NCI-H2171 treated with DMSO at 0.1 percent for 48 hours (cell line): ENCODE results near the gene LSM3.

Experiments
- DNase-seq: peaks from one replicate; lab custom pipeline; 2025; lab: John Stamatoyannopoulos, UW

LSM3 gene

GRCh38 chr3:14143271-14144225, 35.1 kb upstream of the LSM3 start:
- DNase-seq, result no peak

- peak; percentile 30 for DNase-seq
Measured at GRCh38 chr3:14144423-14145075, 34.1 kb upstream of the LSM3 start.

GRCh38 chr3:14145236-14145635, 33.4 kb upstream of the LSM3 start:
- DNase-seq, result no peak

- no peak for DNase-seq
Measured at GRCh38 chr3:14145670-14146380, 32.8 kb upstream of the LSM3 start.

DNA sequence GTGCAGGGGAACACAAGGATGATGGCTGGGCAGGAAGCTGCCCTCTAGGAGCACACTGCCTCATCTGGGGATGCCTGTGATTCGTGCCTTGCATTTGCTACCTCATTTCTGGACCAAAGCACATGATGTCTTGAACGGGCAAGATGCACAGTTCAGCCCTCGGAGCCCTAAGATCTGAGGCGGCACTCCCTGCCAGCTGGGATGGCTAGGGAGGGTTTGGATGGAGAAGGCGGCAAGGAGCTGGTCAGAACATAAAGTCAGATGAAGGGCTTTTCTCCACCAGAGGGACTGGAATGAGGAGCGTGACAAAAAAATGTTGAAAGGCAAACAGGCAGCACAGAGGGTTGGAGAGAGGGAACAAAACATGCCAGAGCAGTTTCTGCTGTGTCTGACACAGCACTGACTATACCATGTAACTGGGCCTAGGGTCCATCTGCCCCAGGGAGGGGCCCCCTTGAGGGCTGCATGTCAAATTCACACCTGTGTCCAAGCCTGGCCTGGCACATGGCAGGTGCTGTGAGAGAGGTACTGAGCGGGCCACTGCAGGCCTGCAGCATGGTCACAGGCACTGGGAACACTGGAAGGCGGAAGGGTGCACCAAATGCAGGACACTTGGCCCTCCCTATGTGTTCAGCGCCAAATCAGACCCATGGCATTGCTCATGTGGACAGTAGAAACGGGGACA, 32.1 kb upstream of the LSM3 start:
- DNase-seq, result no peak

DNA sequence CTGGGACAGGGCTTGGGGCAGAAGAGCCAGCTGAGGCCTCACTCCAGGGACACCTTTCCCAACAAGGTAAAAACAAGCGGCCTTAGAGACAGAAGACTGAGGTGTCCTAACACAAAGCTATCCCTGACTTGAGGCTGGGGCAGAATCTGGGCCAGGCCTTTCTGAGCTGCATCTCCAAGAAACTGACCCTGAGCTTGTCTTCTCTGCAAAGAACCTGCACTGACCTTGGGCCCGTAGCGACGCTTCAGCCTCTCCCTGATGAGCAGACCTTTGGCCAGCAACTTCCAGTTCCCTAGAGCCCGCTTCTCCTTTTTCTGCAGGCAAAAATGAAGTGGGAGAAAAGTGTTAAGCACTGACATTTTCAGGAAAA, 31.6 kb upstream of the LSM3 start:
- no peak for DNase-seq

- no peak for DNase-seq
Measured at GRCh38 chr3:14147617-14148016, 31.0 kb upstream of the LSM3 start.

GRCh38 chr3:14148041-14148985, 30.3 kb upstream of the LSM3 start:
- no peak for DNase-seq

GRCh38 chr3:14150078-14150477, 28.5 kb upstream of the LSM3 start:
- no peak for DNase-seq

- no peak for DNase-seq
Measured at GRCh38 chr3:14150491-14151230, 28.0 kb upstream of the LSM3 start.

DNA sequence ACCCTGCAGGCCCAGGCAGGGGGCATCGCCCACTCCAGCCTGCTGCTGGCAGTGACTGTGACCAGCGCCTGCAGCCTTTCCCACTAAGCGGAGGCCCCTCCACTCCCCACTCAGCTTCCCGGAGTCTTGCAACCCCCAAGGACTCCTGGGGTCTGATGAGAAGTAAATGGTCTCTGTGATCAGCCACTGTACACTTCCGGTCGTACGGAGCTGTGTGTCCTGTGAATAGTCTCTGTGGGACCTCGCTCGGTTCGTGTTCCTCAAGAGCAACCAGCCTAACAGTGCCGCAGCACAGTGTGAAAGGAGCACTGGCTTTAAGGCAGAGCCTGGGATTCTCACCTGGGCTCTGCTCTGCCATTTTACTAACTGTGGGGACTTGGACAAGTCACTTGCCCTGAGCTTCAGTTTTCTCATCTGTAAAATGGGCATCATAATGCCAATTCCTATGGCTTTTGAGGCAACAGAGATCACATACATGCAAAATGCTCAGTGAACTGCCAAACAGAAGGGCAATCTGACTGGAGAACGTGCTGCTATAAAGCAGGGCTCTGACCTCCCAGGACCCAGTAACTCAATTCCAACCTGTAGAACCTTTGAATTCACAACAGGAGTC, 27.0 kb upstream of the LSM3 start:
- no peak for DNase-seq

- no peak for DNase-seq
Measured at GRCh38 chr3:14152233-14152962, 26.2 kb upstream of the LSM3 start.

GRCh38 chr3:14152963-14153355, 25.7 kb upstream of the LSM3 start:
- DNase-seq, result no peak

- DNase-seq, result no peak
Measured at GRCh38 chr3:14153663-14154062, 25.0 kb upstream of the LSM3 start.

GRCh38 chr3:14154276-14154675, 24.3 kb upstream of the LSM3 start:
- DNase-seq, result no peak

- no peak for DNase-seq
Measured at GRCh38 chr3:14154895-14155440, 23.6 kb upstream of the LSM3 start.

DNA sequence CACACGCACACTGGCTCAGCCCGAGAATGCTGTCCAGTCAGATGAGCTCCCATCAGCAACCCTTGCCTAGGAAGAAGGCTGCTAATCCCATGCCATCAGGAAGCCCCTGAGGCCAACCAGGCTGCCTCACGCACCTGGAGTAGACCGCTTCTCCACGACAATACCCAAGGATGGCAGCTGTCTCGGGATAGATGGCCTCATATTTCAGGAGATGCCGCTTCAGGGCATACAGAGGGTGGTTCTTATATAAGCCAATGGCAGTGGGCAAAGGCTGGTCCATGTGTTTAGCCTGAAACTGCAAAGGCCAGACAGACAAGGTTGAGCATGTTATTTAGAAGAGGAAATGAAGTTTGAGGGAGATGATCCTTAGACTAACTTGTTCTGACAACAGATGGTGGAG, 22.4 kb upstream of the LSM3 start:
- DNase-seq, result no peak

DNA sequence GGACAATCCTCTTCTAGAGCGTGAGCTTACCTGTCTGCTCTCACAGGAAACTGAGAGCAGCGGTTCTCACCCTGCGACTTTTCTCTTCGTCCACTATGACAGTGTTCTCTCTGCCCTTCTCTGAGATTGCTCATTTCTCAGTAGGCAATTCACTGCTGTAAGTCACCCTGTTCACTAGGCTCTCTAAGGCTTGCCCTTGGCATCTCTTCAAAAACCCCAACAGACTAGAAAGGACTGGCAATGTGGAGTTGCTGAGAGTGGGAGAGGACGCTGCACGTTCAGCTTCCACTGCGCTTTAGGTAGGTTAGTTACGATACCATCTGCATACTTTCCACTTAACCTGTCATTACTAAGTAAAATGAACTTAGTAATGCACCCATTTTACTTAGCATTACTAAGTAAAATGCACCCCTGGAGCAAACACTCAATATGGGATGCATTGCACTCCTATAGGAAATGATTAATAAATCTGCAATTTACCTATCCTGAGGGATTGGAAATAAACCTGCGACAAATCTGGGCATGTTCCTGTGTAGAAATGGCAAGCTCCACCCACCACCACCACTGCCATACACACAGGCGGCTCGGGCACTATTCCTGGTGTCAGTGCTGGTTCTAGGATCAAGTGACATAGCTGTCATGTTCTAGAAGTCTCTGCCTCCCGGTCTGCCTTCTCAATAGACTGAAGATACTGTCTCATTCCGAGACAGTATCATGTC, 21.6 kb upstream of the LSM3 start:
- no peak for DNase-seq
